Measurements from ENCODE around the gene PAPPA2.

The PAPPA2 gene

GRCh38 chr1:176795929-176796328 lies 333.0 kb downstream of the PAPPA2 start:
- in situ Hi-C loops (cut with MboI; ENCODE audit: low sequenced_read_pairs), result no loop called here

- in situ Hi-C loops (cut with MboI; ENCODE audit: low sequenced_read_pairs), result no loop called here
Measured at GRCh38 chr1:176796583-176796982, 333.6 kb downstream of the PAPPA2 start.

DNA sequence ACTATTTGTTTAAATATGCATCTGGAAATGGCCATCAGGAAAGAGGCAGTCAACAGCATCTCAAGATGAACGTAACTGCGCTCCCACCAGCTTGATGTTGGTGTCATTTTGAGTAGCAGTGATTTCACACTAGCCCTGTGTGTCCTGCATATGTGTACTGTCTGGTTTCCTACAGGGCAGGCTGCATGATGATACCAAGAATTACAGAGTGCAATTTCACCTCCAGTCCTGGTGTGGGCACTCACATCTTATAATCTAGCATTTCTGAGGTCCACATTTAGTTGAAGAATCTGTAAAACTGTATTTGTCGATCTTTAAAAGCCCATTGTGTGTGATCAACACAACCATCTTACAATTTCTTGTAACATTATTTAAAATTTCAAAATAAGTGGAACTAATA lies 336.4 kb downstream of the PAPPA2 start:
- in situ Hi-C loops (cut with MboI; ENCODE audit: low sequenced_read_pairs), result no loop called here

GRCh38 chr1:176800978-176801513 lies 338.1 kb downstream of the PAPPA2 start:
- in situ Hi-C loops (cut with MboI; ENCODE audit: low sequenced_read_pairs), result no loop called here

DNA sequence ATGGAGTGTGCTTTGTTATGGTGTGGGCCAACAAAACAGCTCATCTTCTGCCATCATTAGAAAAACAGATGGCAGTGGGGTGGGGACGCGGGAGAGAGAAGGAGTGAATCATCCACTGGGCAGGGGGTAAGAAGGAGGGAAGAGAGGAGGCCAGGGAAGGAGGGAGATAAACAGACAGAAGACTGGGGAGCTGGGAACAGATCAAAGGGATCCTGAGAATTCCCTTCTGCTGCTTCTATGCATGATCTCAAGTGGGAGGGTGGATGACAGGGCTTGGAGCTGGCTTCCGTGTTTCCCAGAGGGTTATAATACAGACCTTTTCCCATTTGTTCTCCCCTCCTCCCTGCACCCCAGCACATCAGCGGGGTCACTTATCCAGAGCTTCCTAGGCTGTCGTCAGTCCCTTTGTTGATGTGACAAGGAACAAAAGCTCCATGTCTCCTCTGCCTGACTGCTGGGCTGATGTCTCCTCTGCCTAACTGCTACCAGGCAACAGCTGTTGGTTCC lies 338.6 kb downstream of the PAPPA2 start:
- in situ Hi-C loops (cut with MboI; ENCODE audit: low sequenced_read_pairs), result no loop called here

GRCh38 chr1:176802316-176802715 lies 339.3 kb downstream of the PAPPA2 start:
- in situ Hi-C loops (cut with MboI; ENCODE audit: low sequenced_read_pairs), result no loop called here

DNA sequence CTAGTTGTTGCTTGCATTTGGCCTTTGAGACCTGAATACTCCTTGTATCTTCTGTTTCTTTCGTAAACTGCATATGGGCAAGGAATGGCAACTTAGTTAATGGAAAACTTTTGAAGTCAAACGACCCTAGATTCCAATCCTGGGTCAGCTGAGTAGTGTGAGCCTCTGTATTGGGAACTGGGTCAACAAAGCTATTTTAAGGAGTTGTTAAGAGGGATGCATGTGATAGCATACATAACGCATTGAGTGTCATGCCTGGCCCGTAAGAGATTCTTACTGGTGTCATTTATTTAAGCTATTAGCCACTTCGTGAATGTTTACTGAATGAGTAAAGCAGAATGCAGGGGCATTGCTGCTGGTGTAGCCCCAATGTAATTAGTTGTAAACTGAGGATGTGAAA lies 340.1 kb downstream of the PAPPA2 start:
- in situ Hi-C loops (cut with MboI; ENCODE audit: low sequenced_read_pairs), result no loop called here

DNA sequence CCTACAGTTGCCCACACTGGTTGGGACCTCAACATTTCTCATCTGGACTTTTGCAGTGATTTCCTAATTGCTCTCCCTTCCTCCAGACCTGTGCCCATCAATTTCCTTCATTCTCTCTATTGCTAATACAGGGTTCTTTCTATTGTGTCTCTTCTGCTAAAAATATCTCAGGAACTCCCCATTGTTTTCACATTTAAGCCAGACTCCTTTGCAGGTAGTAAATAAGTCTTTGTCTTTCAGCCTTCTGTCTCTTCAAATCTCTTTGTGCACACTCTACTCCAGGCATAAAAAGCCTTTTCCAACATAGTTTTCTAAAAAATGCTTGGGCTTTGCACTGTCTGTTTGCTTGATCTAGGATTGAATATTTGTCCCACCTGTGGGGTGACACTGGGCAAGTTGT lies 340.6 kb downstream of the PAPPA2 start:
- in situ Hi-C loops (cut with MboI; ENCODE audit: low sequenced_read_pairs), result no loop called here

GRCh38 chr1:176809292-176809691 lies 346.3 kb downstream of the PAPPA2 start:
- in situ Hi-C loops (cut with MboI; ENCODE audit: low sequenced_read_pairs), result no loop called here

- in situ Hi-C loops (cut with MboI; ENCODE audit: low sequenced_read_pairs), result no loop called here
Measured at GRCh38 chr1:176811511-176812288, 348.7 kb downstream of the PAPPA2 start.

DNA sequence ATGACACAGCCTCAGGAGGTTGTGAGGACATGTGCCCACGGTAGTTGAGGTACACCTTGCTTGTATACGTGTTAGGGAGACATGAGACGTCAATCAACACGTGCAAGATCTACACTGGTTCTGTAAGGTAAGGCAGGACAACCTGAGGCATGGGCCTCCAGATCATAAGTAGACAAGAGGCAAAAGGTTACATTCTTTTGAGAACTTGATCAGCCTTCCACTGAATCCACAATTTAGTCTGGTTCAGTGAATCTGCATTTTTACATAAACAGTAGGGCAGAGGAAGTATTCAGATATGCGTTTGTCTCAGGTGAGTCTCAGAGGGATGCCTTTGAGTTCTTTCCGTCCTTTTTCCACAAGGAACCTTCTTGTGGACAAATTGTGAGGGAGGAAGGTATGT lies 352.6 kb downstream of the PAPPA2 start:
- in situ Hi-C loops (cut with MboI; ENCODE audit: low sequenced_read_pairs), result no loop called here

GRCh38 chr1:176816232-176816631 lies 353.3 kb downstream of the PAPPA2 start:
- in situ Hi-C loops (cut with MboI; ENCODE audit: low sequenced_read_pairs), result no loop called here

DNA sequence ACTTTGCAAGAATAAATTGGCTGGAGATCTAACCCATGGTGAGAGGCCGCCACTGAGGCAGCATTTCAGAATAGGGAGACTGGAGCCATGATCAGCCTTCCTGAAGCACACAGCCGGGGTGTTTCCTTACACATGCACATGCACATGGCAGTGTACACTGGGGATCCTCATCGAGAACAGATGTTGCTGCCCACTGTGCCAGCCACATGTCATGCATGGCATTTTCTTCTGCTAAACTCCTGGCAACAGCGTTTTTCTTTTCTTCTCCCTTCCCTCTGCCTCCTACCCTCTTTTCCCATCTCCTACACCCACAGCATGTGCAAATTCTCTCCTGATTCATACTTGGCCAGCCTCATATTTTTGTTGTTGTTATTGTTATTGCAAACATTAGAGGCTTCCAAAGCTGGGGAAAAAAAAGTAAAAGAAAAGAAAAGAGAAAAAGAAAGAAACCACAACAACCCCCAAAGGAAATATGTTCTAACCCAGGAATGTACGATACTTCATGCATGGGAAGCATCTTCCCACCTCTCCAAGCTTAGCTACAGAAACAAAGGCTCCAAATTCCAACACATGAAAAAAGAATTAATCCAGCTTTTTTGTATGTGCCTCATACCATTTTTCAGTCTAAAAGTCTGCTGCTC lies 357.5 kb downstream of the PAPPA2 start:
- in situ Hi-C loops (cut with MboI; ENCODE audit: low sequenced_read_pairs), result no loop called here

DNA sequence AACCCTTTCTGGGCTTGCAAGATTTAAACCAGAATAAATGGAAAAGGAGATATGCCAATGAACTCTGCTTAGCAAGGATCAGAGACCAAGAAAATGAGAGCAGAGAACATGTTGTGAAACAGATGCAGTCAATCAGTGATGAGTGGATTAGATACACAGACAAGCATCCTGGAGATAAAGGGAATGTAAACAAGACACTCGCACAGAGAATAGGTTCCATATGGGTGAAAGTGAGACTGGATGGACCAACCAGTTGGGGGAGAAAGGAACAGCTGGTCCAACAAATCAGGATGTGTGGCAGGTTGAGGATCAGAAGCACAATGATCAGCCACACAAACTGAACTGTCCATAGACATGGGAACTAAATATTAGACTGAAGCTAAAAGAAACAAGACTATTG lies 363.3 kb downstream of the PAPPA2 start:
- in situ Hi-C loops (cut with MboI; ENCODE audit: low sequenced_read_pairs), result no loop called here

DNA sequence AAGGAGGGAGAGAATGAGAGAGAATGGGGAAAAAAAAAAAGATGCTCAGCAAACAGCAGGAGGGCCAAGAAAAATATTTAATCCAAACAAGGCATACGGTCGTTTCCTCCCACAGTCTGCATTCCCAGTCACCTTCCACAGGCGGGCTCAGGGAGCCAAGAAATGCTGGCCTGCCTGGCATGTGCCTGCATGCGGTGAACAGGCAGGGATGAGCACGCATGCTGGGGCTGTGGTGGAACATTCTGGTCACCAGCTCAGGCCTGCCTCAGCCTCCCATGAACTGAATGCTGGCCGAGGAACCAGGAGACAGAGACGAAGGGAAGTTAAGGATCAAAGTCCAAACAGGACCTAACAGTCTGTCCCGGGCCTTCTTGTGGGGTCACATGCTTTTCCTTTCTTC lies 366.3 kb downstream of the PAPPA2 start:
- in situ Hi-C loops (cut with MboI; ENCODE audit: low sequenced_read_pairs), result no loop called here

DNA sequence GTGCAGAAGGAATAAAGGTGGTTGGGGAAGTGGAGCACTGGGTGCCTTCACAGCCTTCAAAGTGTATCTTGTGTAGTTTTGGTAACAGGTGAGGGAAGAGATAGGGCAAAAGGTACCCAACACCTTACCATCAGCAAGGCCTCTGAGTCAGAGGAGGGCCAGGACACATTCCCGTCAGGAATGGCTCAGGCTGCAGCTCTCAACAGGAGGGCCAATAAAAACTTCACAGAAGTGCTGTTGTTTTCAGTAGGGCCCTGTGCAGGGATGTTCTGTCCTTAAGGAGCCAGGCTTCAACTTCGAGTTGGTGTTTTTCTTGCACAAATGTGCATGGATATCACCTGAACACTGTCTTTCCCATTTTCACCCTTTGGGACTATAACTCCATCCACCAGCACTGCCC lies 368.2 kb downstream of the PAPPA2 start:
- in situ Hi-C loops (cut with MboI; ENCODE audit: low sequenced_read_pairs), result no loop called here

DNA sequence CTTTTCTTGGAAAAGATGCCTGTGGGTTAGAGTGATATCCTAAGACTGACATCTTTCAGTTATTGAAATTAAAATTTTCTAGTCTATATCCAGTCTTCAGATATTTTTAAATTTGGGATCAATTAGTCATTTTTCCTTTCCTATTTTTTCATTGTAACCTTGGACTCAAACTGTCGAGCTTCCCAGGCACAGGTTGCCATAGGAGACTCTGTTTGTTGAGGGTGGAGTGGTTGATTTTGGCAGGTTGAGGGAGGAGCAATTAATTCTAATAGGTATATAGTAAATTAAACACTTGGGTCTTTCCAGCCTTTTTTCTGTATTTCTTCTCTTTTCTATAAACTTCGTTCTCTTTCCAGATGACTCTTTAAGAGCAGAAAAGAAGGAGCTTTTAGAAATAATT lies 374.7 kb downstream of the PAPPA2 start:
- in situ Hi-C loops (cut with MboI; ENCODE audit: low sequenced_read_pairs), result no loop called here

GRCh38 chr1:176838276-176838995 lies 375.5 kb downstream of the PAPPA2 start:
- in situ Hi-C loops (cut with MboI; ENCODE audit: low sequenced_read_pairs), result no loop called here

DNA sequence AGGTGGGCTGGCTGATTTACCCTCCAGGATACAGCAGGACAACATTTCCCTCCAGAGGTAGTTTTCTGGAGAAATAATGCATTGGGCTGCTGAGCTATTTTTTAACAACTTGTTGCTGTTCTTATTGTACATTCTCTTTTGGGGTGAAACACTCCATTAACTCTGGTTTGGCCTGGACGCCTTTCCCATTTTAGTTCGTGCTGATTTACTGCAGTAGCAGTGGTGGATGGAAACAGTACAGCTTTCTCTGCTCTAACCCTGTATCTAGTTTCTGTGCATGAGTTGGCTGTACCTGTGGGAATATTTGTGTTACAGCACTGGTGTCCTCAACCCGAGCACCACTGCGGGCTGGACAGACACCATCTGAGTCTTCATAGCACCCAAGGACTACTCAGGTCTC lies 376.2 kb downstream of the PAPPA2 start:
- in situ Hi-C loops (cut with MboI; ENCODE audit: low sequenced_read_pairs), result no loop called here

- in situ Hi-C loops (cut with MboI; ENCODE audit: low sequenced_read_pairs), result no loop called here
Measured at GRCh38 chr1:176841238-176841637, 378.3 kb downstream of the PAPPA2 start.
